Caco-2 (cell line): ENCODE measurements around the gene KRT79. TPM values are rescaled to one million over a fixed set of nuclear protein-coding genes. Genes with fewer than 3 reads are reported as not detected.

Experiments used
- BruUV-seq: library from RNA; stranded (reverse); fragments of 400-500 nt; replicated peaks from 2 replicates; lab custom pipeline; 2021; lab: Mats Ljungman, UMichigan
- CTCF ChIA-PET: fragments of 300-600 bp; sonication (Branson Sonifier 250); formaldehyde crosslinking; loops from one replicate; lab custom pipeline; 2022; ENCODE audit warnings: antibody characterized with exemption; lab: Charles Lee
- POLR2A ChIA-PET: fragments of 300-600 bp; sonication (Branson Sonifier 250); formaldehyde crosslinking; loops from one replicate; lab custom pipeline; 2022; ENCODE audit warnings: antibody characterized with exemption; lab: Charles Lee
- DNase-seq, 2 experiments: peaks; one replicate each; pipeline versions ENCODE4 v3.0.0 to v3.0.0-alpha.2; 2020 to 2022
- H3K27me3 ChIP-seq: replicated peaks from 2 replicates; pipeline ENCODE4 v1.6.0; 2011; ENCODE audit warnings: low read length; ENCODE audit not compliant: control insufficient read depth, insufficient read depth
- H3K36me3 ChIP-seq: 2 replicates; pipeline ENCODE4 v1.5.1; 2011; ENCODE audit warnings: low read length; ENCODE audit not compliant: control insufficient read depth, insufficient read depth
- H3K4me1 ChIP-seq: fragments of 250-450 bp; sonication (Bioruptor Pico); 2 replicates; pipeline ENCODE4 v1.5.1; 2020; ENCODE audit warnings: mild to moderate bottlenecking
- H3K4me3 ChIP-seq: 2 replicates; pipeline ENCODE4 v1.5.1; 2011; ENCODE audit warnings: low read depth, mild to moderate bottlenecking, control low read depth, low read length
- H3K9me3 ChIP-seq: fragments of 250-450 bp; sonication (Bioruptor Pico); 2 replicates; pipeline ENCODE4 v1.5.1; 2020; ENCODE audit warnings: mild to moderate bottlenecking, moderate library complexity
- H3K27ac Mint-ChIP-seq: one replicate; pipeline ENCODE4 v1.8.0; 2022; ENCODE audit warnings: mixed read lengths; ENCODE audit not compliant: unreplicated experiment
- H3K27me3 Mint-ChIP-seq: one replicate; pipeline ENCODE4 v1.8.0; 2022; ENCODE audit warnings: mixed read lengths; ENCODE audit not compliant: insufficient read depth, unreplicated experiment
- H3K36me3 Mint-ChIP-seq: one replicate; pipeline ENCODE4 v1.8.0; 2022; ENCODE audit warnings: mild to moderate bottlenecking, mixed read lengths; ENCODE audit not compliant: insufficient read depth, unreplicated experiment
- H3K4me1 Mint-ChIP-seq: one replicate; pipeline ENCODE4 v1.8.0; 2022; ENCODE audit warnings: low read depth, mixed read lengths; ENCODE audit not compliant: unreplicated experiment
- H3K4me3 Mint-ChIP-seq: one replicate; pipeline ENCODE4 v1.8.0; 2022; ENCODE audit warnings: mild to moderate bottlenecking, moderate library complexity, mixed read lengths; ENCODE audit not compliant: unreplicated experiment
- H3K9me3 Mint-ChIP-seq: one replicate; pipeline ENCODE4 v1.8.0; 2022; ENCODE audit warnings: mixed read lengths; ENCODE audit not compliant: unreplicated experiment
- CTCF ChIP-seq, 2 experiments: fragments of 200-600 bp in 1 of 2; IDR thresholded peaks; 1 replicate in 1 of 2; 2 replicates in 1 of 2; pipeline versions ENCODE4 v1.5.1 to v1.8.0; 2011 to 2022; ENCODE audit warnings: antibody characterized with exemption in 1 of 2, control low read depth in 1 of 2, inconsistent platforms in 1 of 2, low read depth in 1 of 2, low read length in 1 of 2, mild to moderate bottlenecking in 1 of 2, moderate library complexity in 1 of 2; ENCODE audit not compliant: insufficient read depth in 1 of 2, severe bottlenecking in 1 of 2, unreplicated experiment in 1 of 2
- intact Hi-C: fragments of 100-400 bp; cut with micrococcal nuclease; formaldehyde crosslinking; loops from one replicate; pipeline ENCODE4 v1.10.0; 2022; ENCODE audit not compliant: unreplicated experiment
- total RNA-seq: library from RNA; stranded (reverse); gene quantifications from 2 replicates; pipeline ENCODE4 v1.2.3, GENCODE V29; 2022

Gene KRT79
- total RNA-seq, 1 experiment from 2014 or later, result not detected

GRCh38 chr12:52834727-52835001 is 553 bp upstream of the KRT79 start:
- Histone ChIP-seq H3K36me3 (no peaks in the 10 kb centered on the region), H3K9me3 (no peaks in the 10 kb centered on the region), H3K4me3 (no peak overlapping the region), H3K4me1 (peaks cover 10% of the 10 kb centered on the region), H3K27me3 (no peaks in the 10 kb centered on the region)
- ChIA-PET CTCF (no interaction called here), POLR2A (no interaction called here)
- no peaks in the 10 kb centered on the region for H3K9me3 Mint-ChIP-seq
- intact Hi-C loops, result no loop called here
- no peak for TF ChIP-seq CTCF (IDR thresholded peaks at IDR 0.05; ENCODE audit: insufficient read depth in 1 of 2, low read depth in 1 of 2, low read length in 1 of 2, severe bottlenecking in 1 of 2, unreplicated experiment in 1 of 2)
- H3K27ac Mint-ChIP-seq, result no peak overlapping the region
- peaks cover 2% of the 10 kb centered on the region for H3K27me3 Mint-ChIP-seq
- H3K36me3 Mint-ChIP-seq, result no peaks in the 10 kb centered on the region
- no peak for DNase-seq
- H3K4me1 Mint-ChIP-seq, result peaks cover 16% of the 10 kb centered on the region
- BruUV-seq, result no TSS peak
- H3K4me3 Mint-ChIP-seq, result no peak overlapping the region

- Histone ChIP-seq H3K4me1 (peaks cover 14% of the 10 kb centered on the region), H3K4me3 (no peak overlapping the region), H3K9me3 (no peaks in the 10 kb centered on the region), H3K36me3 (no peaks in the 10 kb centered on the region), H3K27me3 (no peaks in the 10 kb centered on the region)
- intact Hi-C loops, result no loop called here
- no peak for TF ChIP-seq CTCF (IDR thresholded peaks at IDR 0.05; ENCODE audit: insufficient read depth in 1 of 2, low read depth in 1 of 2, low read length in 1 of 2, severe bottlenecking in 1 of 2, unreplicated experiment in 1 of 2)
- no peak for DNase-seq
- Mint-ChIP-seq H3K36me3 (no peaks in the 10 kb centered on the region), H3K4me1 (peaks cover 16% of the 10 kb centered on the region), H3K4me3 (no peak overlapping the region), H3K27me3 (no peaks in the 10 kb centered on the region), H3K27ac (peak overlapping the region; percentile 54), H3K9me3 (no peaks in the 10 kb centered on the region)
- ChIA-PET CTCF (no interaction called here), POLR2A (no interaction called here)
- no TSS peak for BruUV-seq
Observed at GRCh38 chr12:52832985-52833905, 866 bp downstream of the KRT79 start.

GRCh38 chr12:52832451-52832850 is 1.7 kb downstream of the KRT79 start:
- CTCF ChIA-PET, result no interaction called here
- Mint-ChIP-seq H3K27ac (peak overlapping the region; percentile 54), H3K36me3 (no peaks in the 10 kb centered on the region), H3K4me3 (no peak overlapping the region), H3K4me1 (peaks cover 20% of the 10 kb centered on the region), H3K27me3 (no peaks in the 10 kb centered on the region), H3K9me3 (no peaks in the 10 kb centered on the region)
- intact Hi-C loops, result no loop called here
- Histone ChIP-seq H3K4me1 (peaks cover 22% of the 10 kb centered on the region), H3K4me3 (no peak overlapping the region), H3K27me3 (no peaks in the 10 kb centered on the region), H3K9me3 (no peaks in the 10 kb centered on the region), H3K36me3 (no peaks in the 10 kb centered on the region)
- TF ChIP-seq CTCF (IDR thresholded peaks at IDR 0.05; ENCODE audit: insufficient read depth in 1 of 2, low read depth in 1 of 2, low read length in 1 of 2, severe bottlenecking in 1 of 2, unreplicated experiment in 1 of 2), result no peak
- POLR2A ChIA-PET, result no interaction called here
- BruUV-seq, result no TSS peak
- no peak for DNase-seq
